DMS 273 (cell line): ENCODE measurements around the gene SPC24.
"Not testable (repeated sequence)": the region's sequence is repeated elsewhere in the genome, so short reads cannot be mapped to it uniquely, and the experiment has no call there.

Source experiments
- DNase-seq: peaks from one replicate; lab custom pipeline; 2025; ENCODE audit not compliant: unreplicated experiment; lab: John Stamatoyannopoulos, UW

Gene SPC24

GRCh38 chr19:11192957-11193939 lies 37.7 kb upstream of the SPC24 start:
- no peak for DNase-seq

- DNase-seq: no peak
These were observed 36.4 kb upstream of the SPC24 start for GRCh38 chr19:11191934-11192333.

GRCh38 chr19:11191273-11191755 lies 35.7 kb upstream of the SPC24 start:
- DNase-seq: peak; percentile 80

- no peak for DNase-seq
These were observed 34.9 kb upstream of the SPC24 start for GRCh38 chr19:11190501-11190900.

GRCh38 chr19:11187441-11187840 lies 31.9 kb upstream of the SPC24 start:
- no peak for DNase-seq

- DNase-seq: no peak
These were observed 27.4 kb upstream of the SPC24 start for GRCh38 chr19:11182994-11183393.

- no peak for DNase-seq
These were observed 25.9 kb upstream of the SPC24 start for GRCh38 chr19:11181488-11181887.

GRCh38 chr19:11180975-11181374 lies 25.4 kb upstream of the SPC24 start:
- not testable (repeated sequence) for DNase-seq

GRCh38 chr19:11180346-11180745 lies 24.8 kb upstream of the SPC24 start:
- no peak for DNase-seq

GRCh38 chr19:11179716-11180297 lies 24.2 kb upstream of the SPC24 start:
- no peak for DNase-seq

- DNase-seq: not testable (repeated sequence)
These were observed 23.5 kb upstream of the SPC24 start for GRCh38 chr19:11179145-11179465.

GRCh38 chr19:11177592-11177991 lies 22.0 kb upstream of the SPC24 start:
- DNase-seq: no peak

GRCh38 chr19:11176466-11177193 lies 21.0 kb upstream of the SPC24 start:
- no peak for DNase-seq

GRCh38 chr19:11175920-11176319 lies 20.3 kb upstream of the SPC24 start:
- no peak for DNase-seq

- DNase-seq: peak; percentile 94
These were observed 18.8 kb upstream of the SPC24 start for GRCh38 chr19:11174336-11174735.

GRCh38 chr19:11173516-11174155 lies 18.1 kb upstream of the SPC24 start:
- DNase-seq: no peak

GRCh38 chr19:11172576-11172975 lies 17.0 kb upstream of the SPC24 start:
- no peak for DNase-seq

- no peak for DNase-seq
These were observed 15.6 kb upstream of the SPC24 start for GRCh38 chr19:11171144-11171543.

GRCh38 chr19:11169896-11170678 lies 14.5 kb upstream of the SPC24 start:
- DNase-seq: no peak

- no peak for DNase-seq
These were observed 13.0 kb upstream of the SPC24 start for GRCh38 chr19:11168568-11168967.
